SH-SY5Y (cell line): ENCODE measurements around the gene MMP11.

ENCODE experiments used
- GATA2 ChIP-seq: IDR thresholded peaks from 2 replicates; pipeline ENCODE4 v1.6.1; 2011; ENCODE audit warnings: mild to moderate bottlenecking, low read depth, low read length
- GATA3 ChIP-seq: IDR thresholded peaks from 2 replicates; pipeline ENCODE4 v1.6.1; 2011; ENCODE audit warnings: low read depth, mild to moderate bottlenecking, low read length, moderate library complexity

Gene MMP11

GRCh38 chr22:23772649-23773473, at the start of gene MMP11:
MMP11 (plus strand) TSS chr22:23772849; CDS start chr22:23772871, 22 bp downstream.
- TF ChIP-seq GATA2 (no peak), GATA3 (no peak)

GRCh38 chr22:23737696-23738095, 35.0 kb upstream of the MMP11 start:
- TF ChIP-seq GATA3 (no peak), GATA2 (no peak)

GRCh38 chr22:23742505-23743264, 30.0 kb upstream of the MMP11 start:
- TF ChIP-seq GATA2 (no peak), GATA3 (no peak)

GRCh38 chr22:23743303-23743705, 29.3 kb upstream of the MMP11 start:
- no peak for TF ChIP-seq GATA2
- no peak for TF ChIP-seq GATA3

- TF ChIP-seq GATA3 (no peak), GATA2 (no peak)
Observed at GRCh38 chr22:23744001-23744400, 28.6 kb upstream of the MMP11 start.

GRCh38 chr22:23744485-23744884, 28.2 kb upstream of the MMP11 start:
- TF ChIP-seq GATA3 (no peak), GATA2 (no peak)

GRCh38 chr22:23745791-23746190, 26.9 kb upstream of the MMP11 start:
- TF ChIP-seq GATA2 (no peak), GATA3 (no peak)

- TF ChIP-seq GATA2 (no peak), GATA3 (no peak)
Observed at GRCh38 chr22:23749841-23750301, 22.8 kb upstream of the MMP11 start.

- no peak for TF ChIP-seq GATA2
- TF ChIP-seq GATA3: no peak
Observed at GRCh38 chr22:23750367-23750713, 22.3 kb upstream of the MMP11 start.

GRCh38 chr22:23750714-23751440, 21.8 kb upstream of the MMP11 start, which contains the start of gene ZNF70:
ZNF70 (minus strand) TSS chr22:23751112; CDS start chr22:23745140, 5,972 bp downstream.
- TF ChIP-seq GATA2 (no peak), GATA3 (no peak)

- TF ChIP-seq GATA2: no peak
- no peak for TF ChIP-seq GATA3
Observed at GRCh38 chr22:23751441-23751996, 21.1 kb upstream of the MMP11 start.

GRCh38 chr22:23752090-23752691, 20.5 kb upstream of the MMP11 start:
- no peak for TF ChIP-seq GATA3
- no peak for TF ChIP-seq GATA2

- TF ChIP-seq GATA2 (no peak), GATA3 (no peak)
Observed at GRCh38 chr22:23752750-23753149, 19.9 kb upstream of the MMP11 start.

GRCh38 chr22:23753385-23753784, 19.3 kb upstream of the MMP11 start:
- TF ChIP-seq GATA3 (no peak), GATA2 (no peak)
